NCI-H2227 treated with DMSO at 0.1 percent for 48 hours (cell line): ENCODE measurements around the gene DFFB.

Experiments used
- DNase-seq: peaks from one replicate; lab custom pipeline; 2025; lab: John Stamatoyannopoulos, UW

Gene DFFB

GRCh38 chr1:3831689-3832088 lies 25.6 kb upstream of the DFFB start:
- no peak for DNase-seq

GRCh38 chr1:3834701-3835100 lies 22.6 kb upstream of the DFFB start:
- DNase-seq: no peak

- DNase-seq: no peak
Observed at GRCh38 chr1:3836421-3836820, 20.9 kb upstream of the DFFB start.

GRCh38 chr1:3837200-3837599 lies 20.1 kb upstream of the DFFB start:
- no peak for DNase-seq

- DNase-seq: no peak
Observed at GRCh38 chr1:3837685-3838084, 19.6 kb upstream of the DFFB start.

GRCh38 chr1:3838788-3839187 lies 18.5 kb upstream of the DFFB start:
- DNase-seq: no peak

- DNase-seq: no peak
Observed at GRCh38 chr1:3841491-3841890, 15.8 kb upstream of the DFFB start.

GRCh38 chr1:3842912-3843311 lies 14.4 kb upstream of the DFFB start:
- no peak for DNase-seq

GRCh38 chr1:3846541-3846940 lies 10.7 kb upstream of the DFFB start:
- DNase-seq: no peak

- DNase-seq: no peak
Observed at GRCh38 chr1:3847081-3847480, 10.2 kb upstream of the DFFB start.

- no peak for DNase-seq
Observed at GRCh38 chr1:3850857-3851256, 6.4 kb upstream of the DFFB start.

- DNase-seq: no peak
Observed at GRCh38 chr1:3851292-3851691, 6.0 kb upstream of the DFFB start.

- DNase-seq: no peak
Observed at GRCh38 chr1:3852091-3852490, 5.2 kb upstream of the DFFB start.

GRCh38 chr1:3852711-3853485 lies 4.4 kb upstream of the DFFB start:
- no peak for DNase-seq

GRCh38 chr1:3857791-3858129 lies 484 bp downstream of the DFFB start:
- no peak for DNase-seq

GRCh38 chr1:3858231-3858981 lies 1.1 kb downstream of the DFFB start:
- no peak for DNase-seq

GRCh38 chr1:3863231-3863935 lies 6.1 kb downstream of the DFFB start:
- no peak for DNase-seq

- DNase-seq: no peak
Observed at GRCh38 chr1:3864884-3865283, 7.6 kb downstream of the DFFB start.

- DNase-seq: no peak
Observed at GRCh38 chr1:3865606-3866160, 8.4 kb downstream of the DFFB start.

GRCh38 chr1:3868464-3869006 lies 11.3 kb downstream of the DFFB start:
- no peak for DNase-seq

- no peak for DNase-seq
Observed at GRCh38 chr1:3869751-3870301, 12.6 kb downstream of the DFFB start.

- DNase-seq: no peak
Observed at GRCh38 chr1:3871451-3871805, 14.2 kb downstream of the DFFB start.
